ENCODE measurements around the gene ADGRB3.
"Not testable (repeated sequence)": the region's sequence is repeated elsewhere in the genome, so short reads cannot be mapped to it uniquely, and the experiment has no call there.

The ADGRB3 gene

GRCh38 chr6:69422020-69422419 is 786.9 kb downstream of the ADGRB3 start:
- DNase-seq (ENCODE audit: low read depth in 2 of 2) = no peak

DNA sequence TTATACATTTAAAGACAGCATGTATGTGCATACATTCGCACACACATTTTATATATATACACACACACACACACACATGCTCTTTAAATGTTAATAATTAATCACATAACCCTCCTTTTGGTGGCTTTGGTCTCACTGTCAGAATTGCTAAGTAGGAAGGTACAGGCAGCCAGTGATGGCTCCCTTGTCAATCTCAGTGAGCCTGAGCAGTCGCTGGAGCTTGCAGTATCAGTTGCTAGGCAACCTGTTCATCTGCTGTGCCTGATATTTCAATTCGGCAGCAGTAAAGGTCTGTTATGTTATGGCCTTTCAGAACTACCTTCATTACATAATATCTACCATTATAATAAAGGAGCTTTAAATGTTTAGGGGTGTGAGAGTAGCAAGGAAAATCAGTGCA is 787.4 kb downstream of the ADGRB3 start:
- no peak for DNase-seq (ENCODE audit: low read depth in 2 of 2)

GRCh38 chr6:69423785-69424184 is 788.7 kb downstream of the ADGRB3 start:
- DNase-seq (ENCODE audit: low read depth in 2 of 2) = no peak

DNA sequence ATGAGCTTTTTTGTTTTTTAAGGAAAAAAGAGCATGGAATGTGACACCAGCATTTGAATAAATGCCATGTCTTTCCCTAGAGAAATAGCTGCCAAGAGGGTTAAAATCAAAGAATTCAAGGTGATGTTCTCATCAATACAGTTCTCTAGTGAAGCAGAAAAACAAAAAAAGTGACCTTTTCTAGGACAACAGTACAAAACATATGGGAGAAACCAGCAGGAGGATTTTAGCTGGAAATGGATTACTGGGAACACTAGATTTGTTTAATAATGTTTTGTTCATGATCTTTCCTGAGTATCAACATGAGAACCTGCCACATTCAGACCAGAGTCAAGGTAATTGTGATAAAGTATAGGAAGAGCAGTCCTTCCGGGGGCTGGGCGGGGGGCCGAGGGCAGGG is 789.5 kb downstream of the ADGRB3 start:
- DNase-seq (ENCODE audit: low read depth in 2 of 2) = no peak

DNA sequence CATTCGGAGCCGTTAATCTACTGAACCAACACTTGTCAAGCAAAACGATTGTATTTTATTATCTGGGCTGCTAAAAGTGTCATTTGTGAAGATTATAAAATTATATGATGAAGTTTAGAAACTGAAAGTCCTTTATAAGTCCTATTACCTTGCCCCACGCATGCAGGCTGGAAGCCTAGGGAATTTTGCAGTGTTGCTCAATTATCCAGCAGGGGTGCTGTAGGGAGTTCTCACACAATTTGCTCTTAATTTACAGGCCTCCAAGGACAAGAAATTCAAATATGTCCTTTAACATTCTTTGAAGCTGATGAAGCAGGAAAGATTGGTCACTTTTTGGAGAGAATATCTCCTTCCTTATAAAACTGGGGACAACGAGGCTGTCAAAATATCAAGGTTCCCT is 792.8 kb downstream of the ADGRB3 start:
- no peak for DNase-seq (ENCODE audit: low read depth in 2 of 2)

DNA sequence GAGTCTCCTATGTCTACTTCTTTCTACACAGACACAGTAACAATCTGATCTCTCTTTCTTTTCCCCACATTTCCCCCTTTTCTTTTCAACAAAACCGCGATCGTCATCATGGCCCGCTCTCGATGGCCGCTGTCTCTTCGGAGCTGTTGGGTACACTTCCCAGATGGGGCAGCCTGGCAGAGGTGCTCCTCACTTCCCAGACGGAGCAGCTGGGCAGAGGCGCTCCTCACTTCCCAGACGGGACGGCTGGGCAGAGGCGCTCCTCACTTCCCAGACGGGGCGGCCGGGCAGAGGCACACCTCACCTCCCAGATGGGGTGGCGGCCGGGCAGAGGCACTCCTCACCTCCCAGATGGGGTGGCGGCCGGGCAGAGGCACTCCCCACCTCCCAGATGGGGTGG is 797.1 kb downstream of the ADGRB3 start:
- DNase-seq (ENCODE audit: low read depth in 2 of 2) = not testable (repeated sequence)

DNA sequence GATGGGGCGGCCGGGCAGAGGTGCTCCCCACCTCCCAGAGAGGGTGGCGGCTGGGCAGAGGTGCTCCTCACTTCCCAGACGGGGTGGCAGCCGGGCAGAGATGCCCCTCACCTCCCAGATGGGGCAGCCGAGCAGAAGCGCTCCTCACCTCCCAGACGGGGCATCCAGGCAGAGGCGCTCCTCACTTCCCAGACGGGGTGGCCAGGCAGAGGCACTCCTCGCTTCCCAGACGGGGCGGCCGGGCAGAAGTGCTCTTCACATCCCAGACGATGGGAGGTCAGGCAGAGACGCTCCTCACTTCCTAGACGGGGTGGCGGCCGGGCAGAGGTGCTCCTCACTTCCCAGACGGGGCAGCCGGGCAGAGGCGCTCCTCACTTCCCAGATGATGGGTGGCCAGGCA is 798.0 kb downstream of the ADGRB3 start:
- DNase-seq (ENCODE audit: low read depth in 2 of 2) = not testable (repeated sequence)

GRCh38 chr6:69438113-69438512 is 803.0 kb downstream of the ADGRB3 start:
- DNase-seq (ENCODE audit: low read depth in 2 of 2) = no peak

All from activated CD4-positive, alpha-beta T cell treated with anti-CD3 and anti-CD28 coated beads for 24 hours (primary cell).